Measurements from ENCODE around the gene CCDC13.

Gene CCDC13

DNA sequence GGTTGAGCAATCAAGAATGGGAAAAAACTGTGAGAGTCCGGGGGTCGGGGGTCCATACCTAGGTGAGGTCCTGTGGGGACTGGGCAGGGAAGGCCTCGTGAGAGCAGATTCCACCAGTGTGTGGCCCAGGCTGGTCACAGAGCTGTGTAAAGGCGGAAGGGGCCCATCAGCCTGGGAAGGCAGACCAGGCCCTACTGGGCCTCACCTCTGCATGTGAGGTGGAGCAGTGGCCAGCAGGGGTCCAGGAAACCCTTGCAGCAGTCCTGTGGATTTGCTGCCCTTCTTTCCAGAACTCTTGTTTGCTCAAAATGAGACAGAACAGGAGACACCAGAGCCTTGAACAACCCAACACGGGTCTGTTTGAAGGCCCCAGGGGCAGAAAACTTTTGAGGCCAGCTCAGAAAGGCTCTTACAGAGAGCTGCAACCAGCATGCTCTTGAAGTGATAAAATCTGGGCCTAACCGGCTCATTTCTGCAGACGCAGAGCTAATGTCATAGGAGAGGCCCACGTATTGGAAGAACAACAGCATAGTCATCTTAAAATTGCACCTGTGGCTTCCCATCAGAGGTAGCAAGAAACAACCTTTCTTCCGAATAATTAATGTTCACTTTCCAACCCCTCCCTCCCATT is 40.1 kb downstream of the CCDC13 start:
- DNase-seq (ENCODE audit: low read depth): no peak

DNA sequence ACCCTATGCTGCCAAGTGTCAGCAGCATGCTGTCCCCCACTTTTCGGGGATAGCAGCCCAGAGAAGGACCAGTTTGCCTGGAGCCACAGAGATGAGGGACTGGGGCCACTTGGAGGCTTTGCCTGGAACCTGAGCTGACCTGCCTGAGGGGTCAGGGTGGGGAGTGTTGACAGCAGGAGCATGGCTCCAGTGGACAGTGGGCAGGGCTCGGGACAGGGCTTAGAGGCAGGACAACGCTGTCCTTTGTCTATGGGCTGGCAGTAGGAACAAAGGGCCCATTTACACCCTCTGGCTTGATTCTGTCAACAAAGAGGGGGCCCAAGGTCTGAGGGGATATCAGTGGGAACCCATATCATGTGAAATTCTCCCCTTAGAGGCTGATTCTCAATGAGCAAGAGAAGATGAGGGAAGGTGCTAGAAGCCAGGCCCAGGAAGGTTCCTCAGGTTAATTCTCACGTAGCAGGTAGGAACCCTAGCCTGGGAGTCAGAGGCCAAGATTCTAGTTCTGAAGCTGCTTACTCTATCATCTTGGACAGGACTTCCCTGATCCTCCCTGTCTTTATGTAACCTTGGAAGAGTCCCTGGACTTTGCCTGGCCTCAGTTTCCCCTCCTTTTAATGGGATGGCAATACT is 40.7 kb downstream of the CCDC13 start:
- DNase-seq (ENCODE audit: low read depth): no peak

DNA sequence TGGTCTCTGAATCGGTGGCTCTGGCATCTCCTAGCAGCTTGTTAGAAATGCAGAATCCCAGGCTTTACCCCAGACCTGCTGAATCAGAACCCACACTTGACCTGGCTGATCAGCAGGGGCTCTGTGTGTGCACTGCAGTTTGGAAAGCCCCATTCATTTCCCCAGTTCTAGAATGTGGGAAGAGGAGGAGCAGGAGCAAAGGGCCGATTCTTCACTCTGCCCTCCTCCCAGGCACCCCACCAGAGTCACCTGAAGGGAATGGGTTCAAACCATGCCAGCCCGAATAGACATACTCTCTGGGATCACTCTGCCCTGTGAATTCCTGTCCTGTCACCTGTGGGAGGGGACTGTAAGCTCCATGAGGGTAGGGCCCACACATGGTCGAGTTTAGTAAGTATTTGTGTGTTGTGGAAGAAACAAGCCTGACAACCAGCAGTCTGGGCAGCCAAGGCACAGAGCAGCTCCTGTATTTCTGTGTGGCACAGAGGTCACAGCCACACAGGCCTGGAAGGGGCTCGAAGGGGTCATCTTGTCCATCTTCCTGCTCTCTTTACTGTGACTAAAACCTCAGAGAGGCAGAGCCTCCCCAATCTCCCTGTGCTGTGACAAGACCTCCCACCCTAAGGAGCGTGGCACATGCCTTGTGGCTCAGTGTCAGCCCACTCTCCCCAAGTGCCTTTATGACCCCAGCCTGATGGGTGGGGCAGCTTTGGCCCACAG is 41.4 kb downstream of the CCDC13 start:
- no peak for DNase-seq (ENCODE audit: low read depth)

DNA sequence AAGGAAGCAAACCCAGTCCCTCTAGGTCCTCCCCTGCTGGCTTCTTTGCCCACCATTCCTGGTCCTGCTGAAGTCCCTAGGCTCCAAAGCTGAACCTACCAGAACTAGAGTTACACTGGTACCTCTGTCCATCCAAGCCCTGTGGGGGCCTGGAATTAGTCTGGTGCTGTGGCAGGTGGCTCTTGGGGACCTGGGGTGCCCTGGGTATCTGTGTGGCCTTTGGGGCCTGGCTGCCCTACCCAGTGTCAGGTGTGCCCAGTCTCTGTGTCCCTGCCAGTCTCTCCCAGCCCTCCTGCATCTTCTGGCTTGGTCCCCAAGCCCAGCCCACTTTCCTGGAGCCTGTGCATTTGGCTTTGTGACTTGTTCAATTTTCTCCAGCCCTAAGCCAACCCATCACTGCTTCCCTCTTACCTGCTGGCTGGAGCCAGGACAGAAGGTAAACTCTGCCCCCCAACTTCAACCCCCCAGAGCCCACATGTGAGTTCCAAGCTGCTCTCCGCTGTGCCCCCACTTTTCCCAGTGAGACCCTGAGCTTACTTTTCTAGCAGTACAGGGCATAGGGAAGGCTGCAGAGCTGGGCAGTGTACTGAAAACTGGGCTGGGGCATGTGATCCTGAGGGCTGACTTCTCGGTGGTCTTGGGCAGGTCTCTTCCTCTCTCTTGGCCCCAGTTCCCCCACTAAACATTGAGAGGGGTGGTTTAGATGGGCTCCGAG is 42.2 kb downstream of the CCDC13 start:
- no peak for DNase-seq (ENCODE audit: low read depth)

DNA sequence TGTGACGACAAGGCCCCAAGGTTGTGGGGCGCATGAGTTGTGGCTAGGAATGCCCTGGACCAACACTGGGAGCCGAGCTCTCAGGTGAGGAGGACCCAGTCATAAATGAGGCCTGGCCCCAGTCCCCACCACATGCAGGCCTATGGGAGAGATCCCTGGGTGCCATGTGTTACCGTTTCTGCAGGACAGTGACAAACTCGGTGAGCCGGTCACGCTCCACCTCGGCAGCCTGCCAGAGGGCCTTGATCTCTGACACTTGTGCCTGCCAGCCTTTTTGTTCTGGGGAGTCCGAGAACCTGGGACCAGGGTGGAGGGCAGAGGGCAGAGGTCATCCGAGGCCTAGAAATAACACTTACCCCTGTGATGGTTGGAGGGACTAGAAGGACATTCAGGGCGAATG is 42.8 kb downstream of the CCDC13 start:
- no peak for DNase-seq (ENCODE audit: low read depth)

DNA sequence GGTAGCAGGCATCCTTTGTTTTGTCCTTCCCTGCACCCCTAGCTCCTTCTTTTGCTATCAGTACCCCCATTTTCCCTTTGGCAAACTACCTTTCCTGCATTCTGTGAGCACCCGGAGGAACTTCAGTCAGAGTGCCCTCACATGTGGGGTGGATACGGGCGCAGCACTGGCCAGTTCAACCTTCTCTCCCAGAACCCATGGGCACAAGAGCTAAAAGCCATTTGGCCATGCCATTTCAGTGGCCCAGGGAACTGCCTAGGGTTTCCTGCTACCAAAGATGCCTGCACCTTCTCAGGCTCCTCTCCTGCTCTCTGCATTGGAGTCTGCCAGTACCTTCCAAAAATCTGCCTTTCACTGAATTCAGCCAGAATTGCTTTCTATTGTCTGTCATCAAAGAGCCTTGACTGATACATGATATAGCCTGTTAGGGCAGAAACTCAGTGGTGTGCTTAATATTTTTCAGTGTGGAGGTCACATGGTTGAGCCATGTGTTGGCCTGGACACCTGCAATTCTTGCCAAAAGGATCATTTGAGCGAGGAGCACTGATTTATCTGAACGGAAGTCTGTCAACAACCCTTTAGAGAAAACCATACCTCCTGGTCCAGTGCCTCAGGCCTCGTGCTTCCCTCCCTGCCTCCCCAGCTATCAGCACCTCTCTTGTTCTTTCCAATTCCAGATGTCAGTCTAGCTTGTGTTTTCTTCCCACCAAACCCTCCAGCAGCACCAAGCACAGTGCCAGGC is 43.5 kb downstream of the CCDC13 start:
- DNase-seq (ENCODE audit: low read depth): no peak

DNA sequence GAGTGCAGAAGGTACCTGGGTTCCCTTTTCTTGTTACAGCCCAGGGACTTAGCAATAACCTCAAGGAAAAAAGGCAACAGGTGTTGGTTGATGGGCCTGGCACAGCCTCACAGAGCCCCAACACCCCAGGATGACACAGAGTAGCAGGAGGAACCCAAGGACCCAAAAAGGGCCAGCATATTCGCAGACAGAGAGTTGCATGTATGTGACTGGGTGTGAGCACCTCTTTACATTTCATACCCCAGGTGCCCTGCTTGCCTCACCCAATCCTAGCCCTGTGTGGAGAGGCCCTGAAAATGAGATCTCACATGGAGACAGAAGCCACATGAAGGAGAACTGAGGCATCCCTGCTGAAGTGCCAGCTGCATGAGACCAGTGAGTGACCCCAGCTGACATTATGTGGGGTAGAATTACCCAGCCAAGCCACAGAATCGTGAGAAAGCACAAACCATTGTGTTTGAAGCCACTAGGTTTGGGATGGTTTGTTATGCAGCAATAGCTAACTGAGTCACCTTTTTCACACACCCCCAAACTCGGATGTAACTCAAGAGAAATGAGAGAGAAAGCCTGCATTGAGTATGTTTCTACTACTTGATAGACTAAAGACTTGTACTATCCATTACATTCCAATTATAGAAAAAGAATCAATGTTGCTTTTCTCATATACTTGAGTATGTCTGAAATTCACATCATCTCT is 44.2 kb downstream of the CCDC13 start:
- DNase-seq (ENCODE audit: low read depth): no peak

DNA sequence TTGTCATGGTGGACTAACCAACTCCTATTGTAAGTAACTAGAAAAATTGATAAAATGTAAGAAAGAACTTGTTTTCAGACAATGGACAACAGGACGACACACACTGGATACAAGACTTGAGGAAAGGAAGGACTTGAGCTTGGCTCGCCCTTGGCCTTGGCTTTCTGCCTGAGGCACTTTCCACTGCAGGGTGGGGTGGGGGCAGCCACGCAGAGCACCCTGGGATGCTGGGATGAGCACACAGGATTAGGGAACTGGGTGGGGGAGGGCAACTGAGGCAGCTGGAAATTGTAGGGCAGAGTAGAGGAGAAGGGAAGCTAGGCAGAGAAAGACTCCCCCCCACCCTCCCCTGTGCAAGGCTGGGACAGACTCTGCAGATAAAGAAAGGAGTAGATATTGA is 45.0 kb downstream of the CCDC13 start:
- DNase-seq (ENCODE audit: low read depth): no peak

DNA sequence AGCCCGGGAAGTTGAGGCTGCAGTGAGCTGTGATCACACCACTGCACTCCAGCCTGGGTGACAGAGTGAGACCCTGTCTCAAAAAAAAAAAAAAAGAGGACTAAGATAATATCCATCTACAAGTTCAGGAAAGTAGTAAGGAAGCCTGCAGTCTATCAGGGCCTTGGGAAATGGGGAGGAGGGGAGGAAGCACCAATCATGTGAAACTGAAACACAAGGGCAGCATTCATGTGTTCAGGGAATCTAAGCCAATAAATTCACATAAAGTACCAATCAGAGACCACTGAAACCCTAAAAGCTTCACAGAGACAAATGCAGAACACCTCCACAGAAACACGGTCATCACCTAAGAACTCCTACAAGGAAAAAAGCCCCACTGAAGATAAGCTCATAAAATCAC is 47.6 kb downstream of the CCDC13 start:
- no peak for DNase-seq (ENCODE audit: low read depth)

DNA sequence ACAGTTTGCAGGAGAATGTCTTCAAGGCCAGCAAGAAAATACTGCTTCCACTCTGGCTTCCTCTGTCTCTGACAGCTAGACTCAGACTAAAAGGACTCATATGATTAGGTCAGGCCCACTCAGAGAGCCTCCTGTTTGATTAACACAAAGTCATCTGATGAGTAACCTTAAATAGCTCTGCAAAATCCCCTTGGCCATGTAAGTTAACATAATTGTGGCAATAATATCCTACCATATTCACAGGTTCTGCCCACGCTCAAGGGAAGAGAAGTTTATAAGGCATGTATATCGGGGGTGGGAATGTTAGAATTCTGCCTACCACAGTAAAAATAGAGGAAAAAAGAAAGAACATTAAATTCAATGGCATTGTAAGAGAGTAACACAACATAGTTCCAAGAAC is 49.8 kb downstream of the CCDC13 start:
- DNase-seq (ENCODE audit: low read depth): no peak
